BE2C (cell line): ENCODE measurements around the gene NEURL1B. TPM values are rescaled to one million over a fixed set of nuclear protein-coding genes. Genes with fewer than 3 reads are reported as not detected.

Source experiments
- DNase-seq: peaks from one replicate; pipeline ENCODE4 v3.0.0-alpha.2; 2020
- H3K27me3 ChIP-seq: fragments of 250-450 bp; sonication (Bioruptor Pico); 2 replicates; pipeline ENCODE4 v1.5.1; 2020; ENCODE audit warnings: mild to moderate bottlenecking
- H3K36me3 ChIP-seq: fragments of 250-450 bp; sonication (Bioruptor Pico); 2 replicates; pipeline ENCODE4 v1.5.1; 2020; ENCODE audit warnings: mild to moderate bottlenecking
- H3K4me1 ChIP-seq: fragments of 250-450 bp; sonication (Bioruptor Pico); 2 replicates; pipeline ENCODE4 v1.5.1; 2020
- H3K4me3 ChIP-seq: 2 replicates; pipeline ENCODE4 v1.5.1; 2011; ENCODE audit warnings: low read depth, low read length
- H3K9me3 ChIP-seq: fragments of 250-450 bp; sonication (Bioruptor Pico); 2 replicates; pipeline ENCODE4 v1.5.1; 2020
- CTCF ChIP-seq: IDR thresholded peaks from 2 replicates; pipeline ENCODE4 v1.5.1; 2012; ENCODE audit warnings: mild to moderate bottlenecking, low read depth, low read length
- polyA plus RNA-seq: library from polyadenylated mRNA; unstranded; fragments of >200 nt; gene quantifications from one replicate; pipeline ENCODE4 v1.2.1, GENCODE V29; 2012; ENCODE audit warnings: low read depth, missing spikeins; ENCODE audit not compliant: insufficient read length, insufficient read depth

Gene NEURL1B
- 2.4 TPM for polyA plus RNA-seq

GRCh38 chr5:172640822-172641358 is at the start of gene NEURL1B:
TSS of gene NEURL1B (plus strand) at chr5:172641263. CDS start at chr5:172641407, 144 bp downstream.
- TF ChIP-seq CTCF: no peak
- peak; percentile 91 for DNase-seq
- Histone ChIP-seq H3K4me1 (no peaks in the 10 kb centered on the region), H3K27me3 (no peaks in the 10 kb centered on the region), H3K4me3 (peak within 1 kb of the TSS; percentile 73), H3K9me3 (no peaks in the 10 kb centered on the region), H3K36me3 (no peaks in the 10 kb centered on the region)

- TF ChIP-seq CTCF: no peak
- no peaks in the 10 kb centered on the region for H3K9me3 ChIP-seq
- no peaks in the 10 kb centered on the region for H3K27me3 ChIP-seq
- H3K36me3 ChIP-seq: no peaks in the 10 kb centered on the region
- H3K4me1 ChIP-seq: peaks cover 8% of the 10 kb centered on the region
- H3K4me3 ChIP-seq: no peak overlapping the region
- DNase-seq: peak; percentile 81
Measured at GRCh38 chr5:172591636-172592035, 49.4 kb upstream of the NEURL1B start.

GRCh38 chr5:172592881-172593280 is 48.2 kb upstream of the NEURL1B start:
- no peak for DNase-seq
- TF ChIP-seq CTCF: no peak
- Histone ChIP-seq H3K4me1 (peaks cover 8% of the 10 kb centered on the region), H3K27me3 (no peaks in the 10 kb centered on the region), H3K4me3 (no peak overlapping the region), H3K9me3 (no peaks in the 10 kb centered on the region; the same call in 1 of the 2 replicates), H3K36me3 (no peaks in the 10 kb centered on the region)

- no peak overlapping the region for H3K4me3 ChIP-seq
Measured at GRCh38 chr5:172593306-172593705, 47.8 kb upstream of the NEURL1B start.

GRCh38 chr5:172593721-172594235 is 47.3 kb upstream of the NEURL1B start:
- no peak for TF ChIP-seq CTCF
- Histone ChIP-seq H3K9me3 (no peaks in the 10 kb centered on the region; the same call in 1 of the 2 replicates), H3K36me3 (no peaks in the 10 kb centered on the region), H3K4me3 (no peak overlapping the region), H3K4me1 (peaks cover 8% of the 10 kb centered on the region), H3K27me3 (no peaks in the 10 kb centered on the region)
- no peak for DNase-seq

More at GRCh38 chr5:172593306-172593705, 47.8 kb upstream of the NEURL1B start:
- no peaks in the 10 kb centered on the region for H3K36me3 ChIP-seq
- DNase-seq: no peak
- no peak for TF ChIP-seq CTCF
- no peaks in the 10 kb centered on the region; the same call in 1 of the 2 replicates for H3K9me3 ChIP-seq
- H3K4me1 ChIP-seq: peaks cover 8% of the 10 kb centered on the region
- no peaks in the 10 kb centered on the region for H3K27me3 ChIP-seq

- Histone ChIP-seq H3K4me1 (peaks cover 8% of the 10 kb centered on the region), H3K4me3 (no peak overlapping the region), H3K27me3 (no peaks in the 10 kb centered on the region), H3K36me3 (no peaks in the 10 kb centered on the region), H3K9me3 (no peaks in the 10 kb centered on the region; the same call in 1 of the 2 replicates)
- DNase-seq: no peak
- TF ChIP-seq CTCF: no peak
Measured at GRCh38 chr5:172594431-172594830, 46.6 kb upstream of the NEURL1B start.
